HEK293 (cell line): ENCODE data around the gene DDX43.

ENCODE experiments used
- CTCF ChIA-PET: fragments of 350-600 bp; formaldehyde crosslinking; extraction: SDS; loops from one replicate; lab custom pipeline; 2021; ENCODE audit warnings: antibody characterized with exemption; lab: Yijun Ruan, JAX
- POLR2A ChIA-PET: fragments of 300-600 bp; formaldehyde crosslinking; extraction: SDS; loops from one replicate; lab custom pipeline; 2020; ENCODE audit warnings: antibody characterized with exemption, inconsistent platforms; lab: Yijun Ruan, JAX
- H3K27ac ChIP-seq: fragments of 200-500 bp; sonication (Bioruptor generic); 2 replicates; pipeline ENCODE4 v1.5.1; 2014; ENCODE audit warnings: low read depth, low read length, control low read depth, inconsistent platforms; ENCODE audit errors: extremely low read depth
- H3K36me3 ChIP-seq, 2 experiments: fragments of 200-500 bp in 1 of 2; sonication (Bioruptor generic) in 1 of 2; 1 replicate in 1 of 2; 2 replicates in 1 of 2; pipeline ENCODE4 v1.5.1; 2014 to 2017; ENCODE audit warnings: inconsistent platforms in 2 of 2, low read length in 2 of 2; ENCODE audit not compliant: control insufficient read depth in 2 of 2, insufficient read depth in 1 of 2
- H3K4me1 ChIP-seq: fragments of 200-500 bp; sonication (Bioruptor generic); 2 replicates; pipeline ENCODE4 v1.5.1; 2014; ENCODE audit warnings: mild to moderate bottlenecking, low read length, inconsistent platforms; ENCODE audit not compliant: control insufficient read depth, insufficient read depth
- H3K4me3 ChIP-seq: 2 replicates; pipeline ENCODE4 v1.5.1; 2011; ENCODE audit warnings: low read depth, mild to moderate bottlenecking, control low read depth, low read length, moderate library complexity
- H3K9me3 ChIP-seq: fragments of 200-500 bp; sonication (Bioruptor generic); 2 replicates; pipeline ENCODE4 v1.5.1; 2014; ENCODE audit warnings: low read depth, low read length, inconsistent platforms; ENCODE audit not compliant: control insufficient read depth, insufficient read depth
- GLIS1 ChIP-seq: fragments of 450-650 bp; formaldehyde crosslinking; IDR thresholded peaks from 2 replicates; pipeline ENCODE4 v1.5.1; 2016; ENCODE audit warnings: missing biosample characterization, missing genetic modification characterization
- GLIS2 ChIP-seq: fragments of 450-650 bp; formaldehyde crosslinking; IDR thresholded peaks from 2 replicates; pipeline ENCODE4 v1.5.1; 2016; ENCODE audit warnings: missing biosample characterization, missing genetic modification characterization
- KLF1 ChIP-seq: fragments of 450-650 bp; formaldehyde crosslinking; IDR thresholded peaks from 2 replicates; pipeline ENCODE4 v1.5.1; 2016; ENCODE audit warnings: missing biosample characterization, missing genetic modification characterization
- KLF10 ChIP-seq: fragments of 450-650 bp; IDR thresholded peaks from 2 replicates; pipeline ENCODE4 v1.5.1; 2018; ENCODE audit warnings: missing biosample characterization, mild to moderate bottlenecking, missing genetic modification characterization
- KLF16 ChIP-seq: fragments of 450-650 bp; formaldehyde crosslinking; IDR thresholded peaks from 2 replicates; pipeline ENCODE4 v1.5.1; 2017; ENCODE audit warnings: missing biosample characterization, missing genetic modification characterization
- SCRT2 ChIP-seq: fragments of 450-650 bp; formaldehyde crosslinking; IDR thresholded peaks from 2 replicates; pipeline ENCODE4 v1.5.1; 2016; ENCODE audit warnings: missing biosample characterization, missing genetic modification characterization
- SP3 ChIP-seq: fragments of 450-650 bp; formaldehyde crosslinking; IDR thresholded peaks from 2 replicates; pipeline ENCODE4 v1.5.1; 2016; ENCODE audit warnings: missing biosample characterization, missing genetic modification characterization
- TRIM28 ChIP-seq: IDR thresholded peaks from 2 replicates; pipeline ENCODE4 v1.6.1; 2011; ENCODE audit warnings: low read length, control low read depth, borderline replicate concordance
- ZBTB20 ChIP-seq: fragments of 450-650 bp; formaldehyde crosslinking; IDR thresholded peaks from 2 replicates; pipeline ENCODE4 v1.5.1; 2016; ENCODE audit warnings: missing biosample characterization, missing genetic modification characterization
- ZFHX2 ChIP-seq: fragments of 450-650 bp; formaldehyde crosslinking; conservative IDR thresholded peaks from 2 replicates; pipeline ENCODE4 v1.5.1; 2016; ENCODE audit warnings: missing biosample characterization, missing genetic modification characterization
- ZIC2 ChIP-seq: fragments of 450-650 bp; formaldehyde crosslinking; IDR thresholded peaks from 2 replicates; pipeline ENCODE4 v1.5.1; 2016; ENCODE audit warnings: missing biosample characterization, missing genetic modification characterization
- ZNF138 ChIP-seq: fragments of 450-650 bp; formaldehyde crosslinking; IDR thresholded peaks from 2 replicates; pipeline ENCODE4 v1.5.1; 2016; ENCODE audit warnings: missing biosample characterization, missing genetic modification characterization, borderline replicate concordance
- ZNF24 ChIP-seq: fragments of 450-650 bp; formaldehyde crosslinking; IDR thresholded peaks from 2 replicates; pipeline ENCODE4 v1.5.1; 2016; ENCODE audit warnings: missing biosample characterization, missing genetic modification characterization
- ZNF335 ChIP-seq: fragments of 450-650 bp; formaldehyde crosslinking; conservative IDR thresholded peaks from 2 replicates; pipeline ENCODE4 v1.5.1; 2016; ENCODE audit warnings: missing biosample characterization, missing genetic modification characterization
- ZNF423 ChIP-seq: fragments of 450-650 bp; formaldehyde crosslinking; IDR thresholded peaks from 2 replicates; pipeline ENCODE4 v1.5.1; 2016; ENCODE audit warnings: missing biosample characterization, missing genetic modification characterization
- ZNF561 ChIP-seq: fragments of 450-650 bp; IDR thresholded peaks from 2 replicates; pipeline ENCODE4 v1.5.1; 2018; ENCODE audit warnings: missing biosample characterization, missing genetic modification characterization, borderline replicate concordance
- ZNF600 ChIP-seq: fragments of 450-650 bp; formaldehyde crosslinking; IDR thresholded peaks from 2 replicates; pipeline ENCODE4 v1.5.1; 2016; ENCODE audit warnings: missing biosample characterization, missing genetic modification characterization
- ZNF610 ChIP-seq: fragments of 450-650 bp; formaldehyde crosslinking; IDR thresholded peaks from 2 replicates; pipeline ENCODE4 v1.5.1; 2016; ENCODE audit warnings: missing biosample characterization, missing genetic modification characterization, borderline replicate concordance
- ZNF629 ChIP-seq: fragments of 450-650 bp; formaldehyde crosslinking; IDR thresholded peaks from 2 replicates; pipeline ENCODE4 v1.5.1; 2017; ENCODE audit warnings: missing biosample characterization, missing genetic modification characterization
- ZNF660 ChIP-seq: fragments of 450-650 bp; IDR thresholded peaks from 2 replicates; pipeline ENCODE4 v1.5.1; 2018; ENCODE audit warnings: missing biosample characterization, mild to moderate bottlenecking, missing genetic modification characterization
- ZNF76 ChIP-seq: fragments of 450-650 bp; formaldehyde crosslinking; IDR thresholded peaks from 2 replicates; pipeline ENCODE4; 2016; ENCODE audit warnings: low read depth, missing biosample characterization, missing genetic modification characterization, borderline replicate concordance
- ZNF785 ChIP-seq: fragments of 450-650 bp; formaldehyde crosslinking; IDR thresholded peaks from 2 replicates; pipeline ENCODE4 v1.5.1; 2016; ENCODE audit warnings: missing biosample characterization, missing genetic modification characterization
- ZXDB ChIP-seq: fragments of 450-650 bp; formaldehyde crosslinking; IDR thresholded peaks from 2 replicates; pipeline ENCODE4 v1.5.1; 2016; ENCODE audit warnings: missing biosample characterization, missing genetic modification characterization
- TF ChIP-seq, protein P1 (sequence below): fragments of 450-650 bp; formaldehyde crosslinking; IDR thresholded peaks from 2 replicates; pipeline ENCODE4 v1.5.1; 2016; ENCODE audit warnings: missing biosample characterization, missing genetic modification characterization
- TF ChIP-seq, protein P2 (sequence below): fragments of 450-650 bp; formaldehyde crosslinking; IDR thresholded peaks from 2 replicates; pipeline ENCODE4 v1.5.1; 2016; ENCODE audit warnings: missing biosample characterization, missing genetic modification characterization

DDX43 gene

DNA sequence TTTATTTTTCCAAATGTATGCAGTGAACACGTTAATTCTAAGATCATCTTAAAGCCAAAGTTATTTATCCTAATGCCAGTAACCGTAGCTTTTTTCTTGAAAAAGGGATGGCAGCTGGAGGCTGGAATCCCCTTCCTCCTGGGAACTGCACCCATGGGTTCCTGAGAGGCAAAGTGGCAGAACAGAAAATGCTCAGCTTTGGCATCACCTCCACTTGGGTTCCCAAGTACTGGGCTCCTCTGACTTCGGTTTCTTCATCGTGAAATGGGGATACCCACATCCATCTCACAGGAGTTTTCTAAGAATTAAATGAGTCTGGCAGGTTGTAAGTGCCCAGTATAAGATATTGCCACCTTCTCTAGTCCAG is 6.2 kb upstream of the DDX43 start:
- CTCF ChIA-PET: interaction anchor here (0.7 to 3.5 kb wide), 21 partner anchors 8 to 772 kb away, joined by 3 to 39 read pairs (median 4); partner anchors contain the start of gene MTO1
- no peak overlapping the region for H3K27ac ChIP-seq
- TF ChIP-seq ZNF423 (tag by site-specific recombination) (0 out of 2 replicates have a peak, but pooled peaks have one; percentile 18), ZNF600 (peak; percentile 83), ZNF561 (tag by site-specific recombination) (0 out of 2 replicates have a peak, but pooled peaks have one; percentile 18), ZFHX2 (tag by site-specific recombination) (no peak)
- no peaks in the 10 kb centered on the region for H3K9me3 ChIP-seq
- peaks cover 3% of the 10 kb centered on the region; the same call in 1 of the 2 replicates for H3K4me1 ChIP-seq
- no peaks in the 10 kb centered on the region for H3K36me3 ChIP-seq
- POLR2A ChIA-PET: interaction anchor here (1.1 to 1.4 kb wide), 3 partner anchors 73 to 133 kb away, joined by 3 to 6 read pairs (median 3); partner anchors contain the start of gene MTO1
- H3K4me3 ChIP-seq: peak overlapping the region; percentile 50

DNA sequence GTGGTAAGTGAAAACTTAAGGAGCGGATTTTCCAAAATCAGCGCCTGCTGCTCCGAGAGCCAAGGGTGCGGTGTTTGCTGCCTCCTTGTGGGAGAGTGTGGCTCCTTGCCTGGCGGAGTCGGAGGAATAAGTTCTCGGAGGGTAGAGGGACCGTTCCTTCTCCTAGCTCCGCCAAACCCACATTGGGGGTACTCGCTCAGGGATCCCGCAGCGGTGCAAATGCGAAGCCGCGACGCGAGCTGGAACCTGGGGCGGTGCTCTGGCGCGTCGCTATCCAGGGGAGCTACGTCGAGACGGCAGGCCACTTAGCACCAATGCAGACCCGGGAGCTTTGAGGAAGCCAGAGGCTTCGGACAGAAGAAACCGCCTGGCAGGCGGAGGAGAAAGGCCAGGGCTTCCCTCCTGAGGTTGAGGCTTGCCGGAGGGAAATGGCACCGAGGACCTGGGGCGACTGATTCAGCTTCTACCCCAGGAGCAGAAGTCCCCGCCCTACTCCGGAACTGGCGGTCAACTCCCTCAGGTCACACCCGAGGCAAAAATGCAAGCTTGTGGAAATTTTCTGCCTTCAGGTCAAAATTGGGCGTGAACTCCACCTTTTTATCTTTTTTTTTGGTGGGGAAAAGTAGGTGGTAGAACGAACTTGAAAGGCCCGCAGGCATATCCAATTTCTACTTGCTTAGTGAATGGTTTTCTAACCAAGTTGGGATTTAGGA is 5.7 kb upstream of the DDX43 start:
- POLR2A ChIA-PET: interaction anchor here (1.1 to 1.4 kb wide), 3 partner anchors 73 to 132 kb away, joined by 3 to 6 read pairs (median 3); partner anchors contain the start of gene MTO1
- H3K27ac ChIP-seq: peak overlapping the region; percentile 40; the same call in 1 of the 2 replicates
- CTCF ChIA-PET: interaction anchor here (0.5 to 3.5 kb wide), 31 partner anchors 9 to 878 kb away, joined by 3 to 39 read pairs (median 3); partner anchors contain the start of gene MTO1
- H3K4me1 ChIP-seq: peaks cover 3% of the 10 kb centered on the region; the same call in 1 of the 2 replicates
- peak overlapping the region; percentile 50 for H3K4me3 ChIP-seq
- H3K9me3 ChIP-seq: no peaks in the 10 kb centered on the region
- H3K36me3 ChIP-seq: no peaks in the 10 kb centered on the region
- TF ChIP-seq KLF10: no peak
- peak; percentile 89 for TF ChIP-seq GLIS2 (tag by site-specific recombination)
- no peak for TF ChIP-seq SCRT2 (tag by site-specific recombination)
- TF ChIP-seq ZNF600: peak; percentile 78; the same call in 1 of the 2 replicates
- 0 out of 2 replicates have a peak, but pooled peaks have one; percentile 17 for TF ChIP-seq ZNF24
- peak; percentile 72 for TF ChIP-seq ZIC2 (tag by site-specific recombination)
- TF ChIP-seq KLF16 (tag by site-specific recombination): no peak
- no peak for TF ChIP-seq ZNF785 (tag by site-specific recombination)
- TF ChIP-seq KLF1: peak; percentile 90
- peak; percentile 53; the same call in 1 of the 2 replicates for TF ChIP-seq ZNF660 (tag by site-specific recombination)
- TF ChIP-seq, protein P1, sequence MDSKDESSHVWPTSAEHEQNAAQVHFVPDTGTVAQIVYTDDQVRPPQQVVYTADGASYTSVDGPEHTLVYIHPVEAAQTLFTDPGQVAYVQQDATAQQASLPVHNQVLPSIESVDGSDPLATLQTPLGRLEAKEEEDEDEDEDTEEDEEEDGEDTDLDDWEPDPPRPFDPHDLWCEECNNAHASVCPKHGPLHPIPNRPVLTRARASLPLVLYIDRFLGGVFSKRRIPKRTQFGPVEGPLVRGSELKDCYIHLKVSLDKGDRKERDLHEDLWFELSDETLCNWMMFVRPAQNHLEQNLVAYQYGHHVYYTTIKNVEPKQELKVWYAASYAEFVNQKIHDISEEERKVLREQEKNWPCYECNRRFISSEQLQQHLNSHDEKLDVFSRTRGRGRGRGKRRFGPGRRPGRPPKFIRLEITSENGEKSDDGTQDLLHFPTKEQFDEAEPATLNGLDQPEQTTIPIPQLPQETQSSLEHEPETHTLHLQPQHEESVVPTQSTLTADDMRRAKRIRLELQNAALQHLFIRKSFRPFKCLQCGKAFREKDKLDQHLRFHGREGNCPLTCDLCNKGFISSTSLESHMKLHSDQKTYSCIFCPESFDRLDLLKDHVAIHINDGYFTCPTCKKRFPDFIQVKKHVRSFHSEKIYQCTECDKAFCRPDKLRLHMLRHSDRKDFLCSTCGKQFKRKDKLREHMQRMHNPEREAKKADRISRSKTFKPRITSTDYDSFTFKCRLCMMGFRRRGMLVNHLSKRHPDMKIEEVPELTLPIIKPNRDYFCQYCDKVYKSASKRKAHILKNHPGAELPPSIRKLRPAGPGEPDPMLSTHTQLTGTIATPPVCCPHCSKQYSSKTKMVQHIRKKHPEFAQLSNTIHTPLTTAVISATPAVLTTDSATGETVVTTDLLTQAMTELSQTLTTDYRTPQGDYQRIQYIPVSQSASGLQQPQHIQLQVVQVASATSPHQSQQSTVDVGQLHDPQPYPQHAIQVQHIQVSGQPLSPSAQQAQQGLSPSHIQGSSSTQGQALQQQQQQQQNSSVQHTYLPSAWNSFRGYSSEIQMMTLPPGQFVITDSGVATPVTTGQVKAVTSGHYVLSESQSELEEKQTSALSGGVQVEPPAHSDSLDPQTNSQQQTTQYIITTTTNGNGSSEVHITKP: 0 out of 2 replicates have a peak, but pooled peaks have one; percentile 45
- TF ChIP-seq, protein P2, sequence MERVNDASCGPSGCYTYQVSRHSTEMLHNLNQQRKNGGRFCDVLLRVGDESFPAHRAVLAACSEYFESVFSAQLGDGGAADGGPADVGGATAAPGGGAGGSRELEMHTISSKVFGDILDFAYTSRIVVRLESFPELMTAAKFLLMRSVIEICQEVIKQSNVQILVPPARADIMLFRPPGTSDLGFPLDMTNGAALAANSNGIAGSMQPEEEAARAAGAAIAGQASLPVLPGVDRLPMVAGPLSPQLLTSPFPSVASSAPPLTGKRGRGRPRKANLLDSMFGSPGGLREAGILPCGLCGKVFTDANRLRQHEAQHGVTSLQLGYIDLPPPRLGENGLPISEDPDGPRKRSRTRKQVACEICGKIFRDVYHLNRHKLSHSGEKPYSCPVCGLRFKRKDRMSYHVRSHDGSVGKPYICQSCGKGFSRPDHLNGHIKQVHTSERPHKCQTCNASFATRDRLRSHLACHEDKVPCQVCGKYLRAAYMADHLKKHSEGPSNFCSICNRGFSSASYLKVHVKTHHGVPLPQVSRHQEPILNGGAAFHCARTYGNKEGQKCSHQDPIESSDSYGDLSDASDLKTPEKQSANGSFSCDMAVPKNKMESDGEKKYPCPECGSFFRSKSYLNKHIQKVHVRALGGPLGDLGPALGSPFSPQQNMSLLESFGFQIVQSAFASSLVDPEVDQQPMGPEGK: peak; percentile 46
- TF ChIP-seq GLIS1: peak; percentile 35; the same call in 1 of the 2 replicates
- peak; percentile 85 for TF ChIP-seq ZNF335
- TF ChIP-seq ZBTB20 (tag by site-specific recombination): peak; percentile 84; the same call in 1 of the 2 replicates
- TF ChIP-seq TRIM28: peak; percentile 77; the same call in 1 of the 2 replicates
- TF ChIP-seq ZNF610 (tag by site-specific recombination): peak; percentile 100
- peak; percentile 35; the same call in 1 of the 2 replicates for TF ChIP-seq ZXDB (tag by site-specific recombination)
- TF ChIP-seq ZNF629 (tag by site-specific recombination): 0 out of 2 replicates have a peak, but pooled peaks have one; percentile 14
- TF ChIP-seq SP3 (tag by site-specific recombination): 0 out of 2 replicates have a peak, but pooled peaks have one; percentile 12
- no peak for TF ChIP-seq ZNF138 (tag by site-specific recombination)
- TF ChIP-seq ZNF76: no peak
